Tibial nerve (tissue), 4 donors: Measurements from ENCODE around the gene TMEM167A.

Source experiments
- EP300 ChIP-seq, 2 donors: sonication (generic); formaldehyde crosslinking; IDR thresholded peaks; one replicate each; pipeline ENCODE4 v1.6.1; 2017; ENCODE audit warnings: antibody characterized with exemption in 2 of 2, mild to moderate bottlenecking in 1 of 2
- POLR2A ChIP-seq, 2 donors: fragments of 450-650 bp; IDR thresholded peaks; one replicate each; pipeline ENCODE4 v1.6.1; 2017; ENCODE audit warnings: antibody characterized with exemption in 2 of 2, mild to moderate bottlenecking in 2 of 2, moderate library complexity in 2 of 2
- TF ChIP-seq, protein P1 (sequence below), 5 experiments: fragments of 200-600 bp in 3 of 5; fragments of 450-650 bp in 2 of 5; sonication (generic) in 3 of 5; IDR thresholded peaks; one replicate each; pipeline ENCODE4 v1.5.1; 2016 to 2019; ENCODE audit warnings: antibody characterized with exemption in 5 of 5, mild to moderate bottlenecking in 3 of 5, moderate library complexity in 2 of 5

DNA sequence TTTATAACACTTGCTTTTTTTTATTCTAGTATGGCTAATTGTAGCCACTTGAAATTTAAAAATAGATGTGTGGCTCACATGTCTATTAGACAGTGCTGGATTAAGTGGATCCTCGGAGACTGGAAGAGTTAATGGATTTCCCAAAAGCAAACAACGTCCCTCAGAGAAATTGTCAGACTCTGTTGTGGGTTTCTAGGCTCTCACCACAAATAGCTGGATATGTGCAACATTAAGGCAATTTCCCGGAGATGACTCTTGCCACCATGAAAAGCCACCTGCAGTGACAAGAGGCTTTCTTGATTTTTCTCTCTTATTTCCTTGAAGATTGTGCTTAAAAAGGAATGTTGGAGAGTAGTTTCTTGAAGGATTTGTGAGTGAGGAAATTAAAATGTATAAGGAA is 43.2 kb downstream of the TMEM167A start:
- TF ChIP-seq, protein P1, sequence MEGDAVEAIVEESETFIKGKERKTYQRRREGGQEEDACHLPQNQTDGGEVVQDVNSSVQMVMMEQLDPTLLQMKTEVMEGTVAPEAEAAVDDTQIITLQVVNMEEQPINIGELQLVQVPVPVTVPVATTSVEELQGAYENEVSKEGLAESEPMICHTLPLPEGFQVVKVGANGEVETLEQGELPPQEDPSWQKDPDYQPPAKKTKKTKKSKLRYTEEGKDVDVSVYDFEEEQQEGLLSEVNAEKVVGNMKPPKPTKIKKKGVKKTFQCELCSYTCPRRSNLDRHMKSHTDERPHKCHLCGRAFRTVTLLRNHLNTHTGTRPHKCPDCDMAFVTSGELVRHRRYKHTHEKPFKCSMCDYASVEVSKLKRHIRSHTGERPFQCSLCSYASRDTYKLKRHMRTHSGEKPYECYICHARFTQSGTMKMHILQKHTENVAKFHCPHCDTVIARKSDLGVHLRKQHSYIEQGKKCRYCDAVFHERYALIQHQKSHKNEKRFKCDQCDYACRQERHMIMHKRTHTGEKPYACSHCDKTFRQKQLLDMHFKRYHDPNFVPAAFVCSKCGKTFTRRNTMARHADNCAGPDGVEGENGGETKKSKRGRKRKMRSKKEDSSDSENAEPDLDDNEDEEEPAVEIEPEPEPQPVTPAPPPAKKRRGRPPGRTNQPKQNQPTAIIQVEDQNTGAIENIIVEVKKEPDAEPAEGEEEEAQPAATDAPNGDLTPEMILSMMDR (IDR thresholded peaks at IDR 0.05) = no peak
- TF ChIP-seq EP300 (IDR thresholded peaks at IDR 0.05) (no peak), POLR2A (IDR thresholded peaks at IDR 0.05) (no peak)
